Stimulated activated naive B cell treated with anti-CD40 and anti-IgM and Interleukin-4, amounts not matched to agents 10 μg/mL and 1 μg/mL and 100 μg/mL, for 72 hours (primary cell): ENCODE measurements around the gene CD226.
"Not testable (repeated sequence)": the region's sequence is repeated elsewhere in the genome, so short reads cannot be mapped to it uniquely, and the experiment has no call there.

Source experiments
- ATAC-seq, 2 donors: fragments of 150-1000 bp; cut with Tn5 transposase; replicated peaks; 2 replicates each; pipeline ENCODE4 v1.10.0; 2021; ENCODE audit warnings: moderate library complexity in 1 of 2
- DNase-seq: peaks from one replicate; pipeline ENCODE4 v3.0.0; 2021
- H3K27ac Mint-ChIP-seq: one replicate; pipeline ENCODE4 v1.8.0; 2022; ENCODE audit warnings: mild to moderate bottlenecking, mixed read lengths
- H3K27me3 Mint-ChIP-seq, 2 donors: one replicate each; pipeline ENCODE4 v1.8.0; 2022; ENCODE audit warnings: mixed read lengths in 2 of 2
- H3K36me3 Mint-ChIP-seq, 2 donors: one replicate each; pipeline ENCODE4 v1.8.0; 2022; ENCODE audit warnings: mixed read lengths in 2 of 2, mild to moderate bottlenecking in 1 of 2
- H3K4me1 Mint-ChIP-seq, 2 donors: one replicate each; pipeline ENCODE4 v1.8.0; 2022; ENCODE audit warnings: mixed read lengths in 2 of 2, mild to moderate bottlenecking in 1 of 2
- H3K4me3 Mint-ChIP-seq, 2 donors: one replicate each; pipeline ENCODE4 v1.8.0; 2022; ENCODE audit warnings: mild to moderate bottlenecking in 2 of 2, mixed read lengths in 2 of 2, moderate library complexity in 1 of 2
- H3K9me3 Mint-ChIP-seq, 2 donors: one replicate each; pipeline ENCODE4 v1.8.0; 2022; ENCODE audit warnings: mixed read lengths in 2 of 2, mild to moderate bottlenecking in 1 of 2

CD226 gene

GRCh38 chr18:69906765-69907164 is 40.9 kb downstream of the CD226 start:
- H3K36me3 Mint-ChIP-seq = no peaks in the 10 kb centered on the region
- H3K4me1 Mint-ChIP-seq = no peaks in the 10 kb centered on the region
- no peak for ATAC-seq
- no peak overlapping the region for H3K4me3 Mint-ChIP-seq
- H3K27me3 Mint-ChIP-seq = no peaks in the 10 kb centered on the region
- DNase-seq = no peak
- no peak overlapping the region for H3K27ac Mint-ChIP-seq
- H3K9me3 Mint-ChIP-seq = no peaks in the 10 kb centered on the region

GRCh38 chr18:69900941-69901340 is 46.7 kb downstream of the CD226 start:
- Mint-ChIP-seq H3K4me1 (peaks cover 0 to 14% of the 10 kb centered on the region in 2 donors), H3K9me3 (no peaks in the 10 kb centered on the region), H3K27me3 (peaks cover 0 to 7% of the 10 kb centered on the region in 2 donors), H3K4me3 (no peak overlapping the region), H3K36me3 (no peaks in the 10 kb centered on the region), H3K27ac (no peak overlapping the region)
- ATAC-seq = no peak
- DNase-seq = no peak

GRCh38 chr18:69899154-69899923 is 48.3 kb downstream of the CD226 start:
- H3K9me3 Mint-ChIP-seq, H3K4me3 Mint-ChIP-seq, H3K27ac Mint-ChIP-seq, ATAC-seq, H3K27me3 Mint-ChIP-seq, DNase-seq, H3K36me3 Mint-ChIP-seq: not testable (repeated sequence)
- H3K4me1 Mint-ChIP-seq = peaks cover 0 to 14% of the 10 kb centered on the region in 2 donors

- Mint-ChIP-seq H3K27me3 (peaks cover 0 to 7% of the 10 kb centered on the region in 2 donors), H3K4me3 (no peak overlapping the region), H3K9me3 (peaks cover 1 to 5% of the 10 kb centered on the region in 2 donors), H3K27ac (no peak overlapping the region), H3K36me3 (peaks cover 0 to 5% of the 10 kb centered on the region in 2 donors), H3K4me1 (peaks cover 1 to 14% of the 10 kb centered on the region in 2 donors)
- ATAC-seq (no peak), DNase-seq (no peak)
Observed at GRCh38 chr18:69898241-69898861, 49.3 kb downstream of the CD226 start.

GRCh38 chr18:69897397-69898108 is 50.1 kb downstream of the CD226 start:
- no peak for ATAC-seq
- peak overlapping the region in 1 of 2 donors; percentile 35 for H3K4me3 Mint-ChIP-seq
- no peak for DNase-seq
- peaks cover 1 to 5% of the 10 kb centered on the region in 2 donors for H3K9me3 Mint-ChIP-seq
- peaks cover 0 to 5% of the 10 kb centered on the region in 2 donors for H3K36me3 Mint-ChIP-seq
- peaks cover 0 to 7% of the 10 kb centered on the region in 2 donors for H3K27me3 Mint-ChIP-seq
- H3K4me1 Mint-ChIP-seq = peaks cover 1 to 14% of the 10 kb centered on the region in 2 donors
- H3K27ac Mint-ChIP-seq = peak overlapping the region; percentile 4

GRCh38 chr18:69895066-69896047 is 52.3 kb downstream of the CD226 start:
- DNase-seq = no peak
- Mint-ChIP-seq H3K36me3 (peaks cover 0 to 9% of the 10 kb centered on the region in 2 donors), H3K4me1 (peaks cover 3 to 14% of the 10 kb centered on the region in 2 donors), H3K27ac (no peak overlapping the region), H3K27me3 (peaks cover 0 to 7% of the 10 kb centered on the region in 2 donors), H3K4me3 (no peak overlapping the region), H3K9me3 (peaks cover 1 to 5% of the 10 kb centered on the region in 2 donors)
- ATAC-seq = no peak

- ATAC-seq (no peak), DNase-seq (no peak)
- Mint-ChIP-seq H3K27ac (no peak overlapping the region), H3K4me1 (peaks cover 3 to 14% of the 10 kb centered on the region in 2 donors), H3K4me3 (no peak overlapping the region), H3K36me3 (peaks cover 0 to 9% of the 10 kb centered on the region in 2 donors), H3K27me3 (peaks cover 0 to 7% of the 10 kb centered on the region in 2 donors), H3K9me3 (peaks cover 1 to 5% of the 10 kb centered on the region in 2 donors)
Observed at GRCh38 chr18:69894467-69894866, 53.2 kb downstream of the CD226 start.

GRCh38 chr18:69890558-69890957 is 57.1 kb downstream of the CD226 start:
- Mint-ChIP-seq H3K36me3 (peaks cover 0 to 9% of the 10 kb centered on the region in 2 donors), H3K4me3 (no peak overlapping the region), H3K4me1 (peaks cover 0 to 3% of the 10 kb centered on the region in 2 donors), H3K27me3 (no peaks in the 10 kb centered on the region), H3K27ac (no peak overlapping the region), H3K9me3 (peaks cover 1 to 5% of the 10 kb centered on the region in 2 donors)
- no peak for DNase-seq
- ATAC-seq = no peak

GRCh38 chr18:69889009-69889408 is 58.7 kb downstream of the CD226 start:
- H3K27me3 Mint-ChIP-seq = no peaks in the 10 kb centered on the region
- peak; percentile 29 to 32 for ATAC-seq
- peak overlapping the region; percentile 34 for H3K27ac Mint-ChIP-seq
- no peak for DNase-seq
- peaks cover 1 to 4% of the 10 kb centered on the region in 2 donors for H3K9me3 Mint-ChIP-seq
- peaks cover 0 to 3% of the 10 kb centered on the region in 2 donors for H3K4me1 Mint-ChIP-seq
- no peak overlapping the region for H3K4me3 Mint-ChIP-seq
- H3K36me3 Mint-ChIP-seq = peaks cover 0 to 7% of the 10 kb centered on the region in 2 donors

- H3K4me1 Mint-ChIP-seq = peaks cover 7 to 14% of the 10 kb centered on the region in 2 donors
- ATAC-seq (no peak), DNase-seq (no peak)
- no peaks in the 10 kb centered on the region for H3K27me3 Mint-ChIP-seq
- H3K4me3 Mint-ChIP-seq = no peak overlapping the region
- peaks cover 0 to 4% of the 10 kb centered on the region in 2 donors for H3K36me3 Mint-ChIP-seq
- no peak overlapping the region for H3K27ac Mint-ChIP-seq
- H3K9me3 Mint-ChIP-seq = no peaks in the 10 kb centered on the region
Observed at GRCh38 chr18:69887256-69887655, 60.4 kb downstream of the CD226 start.

- Mint-ChIP-seq H3K27me3 (no peaks in the 10 kb centered on the region), H3K9me3 (no peaks in the 10 kb centered on the region), H3K4me3 (no peak overlapping the region), H3K4me1 (peaks cover 7 to 14% of the 10 kb centered on the region in 2 donors), H3K27ac (peak overlapping the region; percentile 62), H3K36me3 (peaks cover 0 to under 1% of the 10 kb centered on the region in 2 donors)
- ATAC-seq (peak; percentile 21 to 56), DNase-seq (no peak)
Observed at GRCh38 chr18:69885841-69886531, 61.7 kb downstream of the CD226 start.

- no peaks in the 10 kb centered on the region for H3K27me3 Mint-ChIP-seq
- peaks cover 5 to 14% of the 10 kb centered on the region in 2 donors for H3K4me1 Mint-ChIP-seq
- ATAC-seq (no peak), DNase-seq (no peak)
- no peaks in the 10 kb centered on the region for H3K9me3 Mint-ChIP-seq
- no peaks in the 10 kb centered on the region for H3K36me3 Mint-ChIP-seq
- no peak overlapping the region for H3K4me3 Mint-ChIP-seq
- H3K27ac Mint-ChIP-seq = no peak overlapping the region
Observed at GRCh38 chr18:69885355-69885754, 62.3 kb downstream of the CD226 start.

- peaks cover 2% of the 10 kb centered on the region in 2 donors for H3K9me3 Mint-ChIP-seq
- H3K4me1 Mint-ChIP-seq = peaks cover 5 to 14% of the 10 kb centered on the region in 2 donors
- peaks cover 2% of the 10 kb centered on the region in 2 donors for H3K36me3 Mint-ChIP-seq
- no peak overlapping the region for H3K27ac Mint-ChIP-seq
- ATAC-seq (no peak), DNase-seq (no peak)
- H3K27me3 Mint-ChIP-seq = no peaks in the 10 kb centered on the region
- no peak overlapping the region for H3K4me3 Mint-ChIP-seq
Observed at GRCh38 chr18:69883781-69884180, 63.9 kb downstream of the CD226 start.
